Erythroblast (primary cell): ENCODE results near the gene NME1.

Experiments used
- GATA1 ChIP-seq: IDR thresholded peaks from 2 replicates; pipeline ENCODE4 v1.6.1; 2011; ENCODE audit warnings: low read depth, mild to moderate bottlenecking, control low read depth, low read length, moderate library complexity
- POLR2A ChIP-seq: IDR thresholded peaks from 2 replicates; pipeline ENCODE4 v1.6.1; 2011; ENCODE audit warnings: mild to moderate bottlenecking, low read length

GRCh38 chr17:51128076-51128475 lies 25.3 kb upstream of the NME1 start:
- no peak for TF ChIP-seq POLR2A
- TF ChIP-seq GATA1, result no peak
